Measurements from ENCODE around the gene G3BP2.
"Not testable (repeated sequence)": the region's sequence is repeated elsewhere in the genome, so short reads cannot be mapped to it uniquely, and the experiment has no call there.

GRCh38 chr4:75692066-75692465, 18.9 kb upstream of the G3BP2 start:
- not testable (repeated sequence) for TF ChIP-seq CTCF, POLR2A (IDR thresholded peaks at IDR 0.05)
